GM23338 (cell line): ENCODE data around the gene CYP11A1. TPM values are rescaled to one million over a fixed set of nuclear protein-coding genes. Genes with fewer than 3 reads are reported as not detected.

Source experiments
- ATAC-seq: fragments of 200-7000 bp; cut with Tn5 transposase; 3 replicates; pipeline ENCODE4 v1.9.1; 2020
- DNase-seq: peaks from one replicate; pipeline ENCODE4 v3.0.0-alpha.2; 2015; ENCODE audit warnings: low spot score
- H2AFZ ChIP-seq: fragments of 200-600 bp; sonication (generic); 2 replicates; pipeline ENCODE4 v1.8.0; 2016; ENCODE audit warnings: antibody characterized with exemption, mild to moderate bottlenecking, moderate library complexity
- H3F3A ChIP-seq: fragments of 200-600 bp; sonication (generic); replicated peaks from 2 replicates; pipeline ENCODE4 v1.8.0; 2017; ENCODE audit warnings: antibody characterized with exemption, mixed run types, low read depth
- H3K27ac ChIP-seq: fragments of 200-600 bp; sonication (generic); 2 replicates; pipeline ENCODE4 v1.6.1; 2016; ENCODE audit warnings: low read depth
- H3K27me3 ChIP-seq: fragments of 200-600 bp; sonication (generic); 2 replicates; pipeline ENCODE4 v1.8.0; 2016; ENCODE audit warnings: mild to moderate bottlenecking, mixed run types, moderate library complexity; ENCODE audit not compliant: insufficient read depth
- H3K36me3 ChIP-seq: fragments of 200-600 bp; sonication (generic); 2 replicates; pipeline ENCODE4 v1.8.0; 2016; ENCODE audit warnings: mild to moderate bottlenecking; ENCODE audit not compliant: insufficient read depth
- H3K4me1 ChIP-seq: fragments of 200-600 bp; sonication (generic); 2 replicates; pipeline ENCODE4 v1.8.0; 2016; ENCODE audit warnings: mild to moderate bottlenecking, moderate library complexity; ENCODE audit not compliant: insufficient read depth
- H3K4me2 ChIP-seq: fragments of 200-600 bp; sonication (generic); 2 replicates; pipeline ENCODE4 v1.7.1; 2017; ENCODE audit warnings: mixed run types
- H3K4me3 ChIP-seq: fragments of 200-600 bp; sonication (generic); 2 replicates; pipeline ENCODE4 v1.6.1; 2016; ENCODE audit warnings: mixed run types
- H3K79me2 ChIP-seq: fragments of 200-600 bp; sonication (generic); replicated peaks from 2 replicates; pipeline ENCODE4 v1.8.0; 2017; ENCODE audit warnings: mild to moderate bottlenecking; ENCODE audit not compliant: insufficient read depth
- H3K9me2 ChIP-seq: fragments of 200-600 bp; sonication (generic); 2 replicates; pipeline ENCODE4 v1.8.0; 2017; ENCODE audit not compliant: insufficient read depth
- H4K20me1 ChIP-seq: fragments of 200-600 bp; sonication (generic); replicated peaks from 2 replicates; pipeline ENCODE4 v1.8.0; 2017; ENCODE audit warnings: mild to moderate bottlenecking; ENCODE audit not compliant: insufficient read depth
- H3K27ac Mint-ChIP-seq: 2 replicates; pipeline ENCODE4 v1.8.0; 2020; ENCODE audit warnings: inconsistent platforms, mild to moderate bottlenecking, moderate library complexity, mixed read lengths
- H3K27me3 Mint-ChIP-seq: 3 replicates; pipeline ENCODE4 v1.8.0; 2022; ENCODE audit warnings: low read depth, mild to moderate bottlenecking, moderate library complexity, mixed read lengths, inconsistent platforms; ENCODE audit not compliant: insufficient read depth, poor library complexity
- H3K36me3 Mint-ChIP-seq: 3 replicates; pipeline ENCODE4 v1.8.0; 2021; ENCODE audit warnings: low read depth, mild to moderate bottlenecking, inconsistent platforms, moderate library complexity, mixed read lengths
- H3K4me1 Mint-ChIP-seq: 3 replicates; pipeline ENCODE4 v1.8.0; 2020; ENCODE audit warnings: mild to moderate bottlenecking, inconsistent platforms, mixed read lengths
- H3K4me3 Mint-ChIP-seq: 3 replicates; pipeline ENCODE4 v1.8.0; 2021; ENCODE audit warnings: moderate library complexity, mild to moderate bottlenecking, inconsistent platforms, mixed read lengths
- H3K9me3 Mint-ChIP-seq: 3 replicates; pipeline ENCODE4 v1.8.0; 2020; ENCODE audit warnings: moderate library complexity, mild to moderate bottlenecking, inconsistent platforms, mixed read lengths
- CREB1 ChIP-seq: fragments of 250-450 bp; sonication (Bioruptor Pico); IDR thresholded peaks from 2 replicates; pipeline ENCODE4 v1.5.0; 2020; ENCODE audit warnings: low read depth, mild to moderate bottlenecking, moderate library complexity
- CTCF ChIP-seq, 2 experiments: fragments of 200-600 bp in 1 of 2; sonication (generic) in 1 of 2; conservative IDR thresholded peaks; 2 replicates each; pipeline versions ENCODE4 v1.5.1 to v1.6.1; 2016 to 2017; ENCODE audit warnings: antibody characterized with exemption in 2 of 2, low read depth in 2 of 2, mild to moderate bottlenecking in 2 of 2, moderate library complexity in 1 of 2
- EZH2phosphoT487 ChIP-seq: fragments of 200-600 bp; sonication (generic); IDR thresholded peaks from one replicate; pipeline ENCODE4 v1.8.1; 2018; ENCODE audit warnings: antibody characterized with exemption; ENCODE audit not compliant: unreplicated experiment
- POLR2AphosphoS5 ChIP-seq: IDR thresholded peaks from 2 replicates; pipeline ENCODE4 v1.6.1; 2016; ENCODE audit warnings: antibody characterized with exemption, low read depth
- REST ChIP-seq: IDR thresholded peaks from one replicate; pipeline ENCODE4 v1.6.1; 2018; ENCODE audit warnings: antibody characterized with exemption; ENCODE audit not compliant: unreplicated experiment
- STAT1 ChIP-seq: IDR thresholded peaks from one replicate; pipeline ENCODE4 v1.6.1; 2016; ENCODE audit warnings: antibody characterized with exemption; ENCODE audit not compliant: unreplicated experiment
- ZNF114 ChIP-seq: fragments of 250-450 bp; sonication (Bioruptor Pico); IDR thresholded peaks from 2 replicates; pipeline ENCODE4 v1.5.0; 2020; ENCODE audit warnings: mild to moderate bottlenecking, moderate library complexity
- ZNF331 ChIP-seq: fragments of 250-450 bp; sonication (Bioruptor Pico); IDR thresholded peaks from 2 replicates; pipeline ENCODE4 v1.5.0; 2020; ENCODE audit warnings: low read depth, mild to moderate bottlenecking, moderate library complexity
- ZNF462 ChIP-seq: fragments of 250-450 bp; sonication (Bioruptor Pico); IDR thresholded peaks from 2 replicates; pipeline ENCODE4 v1.5.0; 2020; ENCODE audit warnings: mild to moderate bottlenecking, moderate library complexity
- polyA plus RNA-seq: library from polyadenylated mRNA; unstranded; fragments of >200 nt; fragmentation: Nextera tagmentation; extraction: Ambion mirVana; gene quantifications from 2 replicates; pipeline ENCODE4 v1.2.1, GENCODE V29; 2016
- total RNA-seq: library from RNA; depleted of rRNA; stranded (reverse); fragments of >200 nt; shearing (Covaris generic); gene quantifications from 2 replicates; pipeline ENCODE4 v1.2.3, GENCODE V29; 2014
- TF ChIP-seq, protein P1 (sequence below): IDR thresholded peaks from 2 replicates; pipeline ENCODE4 v1.6.1; 2016; ENCODE audit warnings: antibody characterized with exemption

CYP11A1 gene
- total and polyA plus RNA-seq, 2 experiments from 2014 or later, result 1.2 to 1.7 TPM

DNA sequence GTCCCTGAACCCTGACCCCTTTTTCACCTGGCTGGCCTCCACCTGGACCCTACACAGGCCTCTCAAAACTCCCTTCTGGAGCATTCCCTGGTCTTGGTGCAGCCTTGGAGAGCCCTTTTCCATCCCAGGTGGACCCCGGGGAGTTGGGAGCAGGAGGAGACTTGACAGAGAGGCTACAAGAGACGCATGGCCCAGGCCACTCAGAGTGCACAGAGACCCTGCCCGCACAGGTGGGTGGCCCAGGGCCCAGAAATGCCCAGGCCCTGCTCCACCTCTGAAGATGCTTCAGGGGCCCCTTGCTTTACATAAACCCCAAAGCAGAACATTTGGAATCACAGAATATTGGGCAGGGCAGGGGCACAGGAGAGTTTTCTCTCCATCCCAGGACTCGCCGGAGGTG, 34.4 kb downstream of the CYP11A1 start (continued):
- no peak for TF ChIP-seq CTCF (conservative IDR thresholded peaks at IDR 0.05; ENCODE audit: low read depth in 2 of 2)
- TF ChIP-seq EZH2phosphoT487, result no peak

DNA sequence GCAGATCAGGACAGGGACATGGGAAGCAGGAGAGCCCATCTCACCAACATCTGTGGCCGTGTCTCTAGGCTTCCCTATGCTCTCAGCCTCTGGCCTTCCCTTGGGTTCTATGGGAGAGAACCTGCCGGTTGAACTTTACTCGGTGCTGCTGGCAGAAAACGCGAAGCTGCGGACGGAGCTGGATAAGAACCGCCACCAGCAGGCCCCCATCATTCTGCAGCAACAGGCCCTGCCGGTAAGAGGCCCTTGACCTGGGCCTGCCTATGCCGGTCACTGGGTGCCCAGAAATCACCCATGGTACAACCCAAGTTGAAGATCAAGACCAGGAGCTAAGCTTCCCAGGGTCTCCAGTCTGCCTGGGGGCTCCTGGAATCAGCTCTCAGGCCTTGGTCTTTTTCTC, 34.8 kb downstream of the CYP11A1 start:
- no peak overlapping the region for H3K4me2 ChIP-seq
- H3K27me3 ChIP-seq, result no peaks in the 10 kb centered on the region
- ATAC-seq (no peak), DNase-seq (no peak)
- H2AFZ ChIP-seq, result no peak overlapping the region
- H3K27ac ChIP-seq, result no peak overlapping the region
- no peaks in the 10 kb centered on the region for H3K79me2 ChIP-seq
- no peak overlapping the region for H3K4me3 ChIP-seq
- no peaks in the 10 kb centered on the region for H3K9me2 ChIP-seq
- no peak overlapping the region for H3K4me3 Mint-ChIP-seq
- no peaks in the 10 kb centered on the region for H3F3A ChIP-seq
- H3K9me3 Mint-ChIP-seq, result no peaks in the 10 kb centered on the region
- peaks cover 14% of the 10 kb centered on the region for H3K4me1 Mint-ChIP-seq
- H3K36me3 ChIP-seq, result no peaks in the 10 kb centered on the region
- peaks cover 13% of the 10 kb centered on the region for H3K27me3 Mint-ChIP-seq
- H3K27ac Mint-ChIP-seq, result no peak overlapping the region
- no peaks in the 10 kb centered on the region; the same call in 2 of the 3 replicates for H3K36me3 Mint-ChIP-seq
- no peaks in the 10 kb centered on the region for H4K20me1 ChIP-seq
- no peaks in the 10 kb centered on the region for H3K4me1 ChIP-seq
- TF ChIP-seq CREB1, result no peak
- no peak for TF ChIP-seq ZNF331 (CRISPR knock-in tag)
- no peak for TF ChIP-seq ZNF462 (CRISPR knock-in tag)
- no peak for TF ChIP-seq STAT1
- no peak for TF ChIP-seq ZNF114 (CRISPR knock-in tag)
- TF ChIP-seq, protein P1, sequence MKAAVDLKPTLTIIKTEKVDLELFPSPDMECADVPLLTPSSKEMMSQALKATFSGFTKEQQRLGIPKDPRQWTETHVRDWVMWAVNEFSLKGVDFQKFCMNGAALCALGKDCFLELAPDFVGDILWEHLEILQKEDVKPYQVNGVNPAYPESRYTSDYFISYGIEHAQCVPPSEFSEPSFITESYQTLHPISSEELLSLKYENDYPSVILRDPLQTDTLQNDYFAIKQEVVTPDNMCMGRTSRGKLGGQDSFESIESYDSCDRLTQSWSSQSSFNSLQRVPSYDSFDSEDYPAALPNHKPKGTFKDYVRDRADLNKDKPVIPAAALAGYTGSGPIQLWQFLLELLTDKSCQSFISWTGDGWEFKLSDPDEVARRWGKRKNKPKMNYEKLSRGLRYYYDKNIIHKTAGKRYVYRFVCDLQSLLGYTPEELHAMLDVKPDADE, result no peak
- no peak for TF ChIP-seq REST
- no peak for TF ChIP-seq CTCF (conservative IDR thresholded peaks at IDR 0.05; ENCODE audit: low read depth in 2 of 2)
- TF ChIP-seq POLR2AphosphoS5, result no peak
- TF ChIP-seq EZH2phosphoT487, result no peak
